ENCODE measurements around the gene CLIC1. TPM values are rescaled to one million over a fixed set of nuclear protein-coding genes. Genes with fewer than 3 reads are reported as not detected.
A peak's percentile ranks its signal among the peaks of the same experiment; 100 is the strongest.

The CLIC1 gene
- total RNA-seq, 2 experiments from 2014 or later = 314 to 413 TPM

GRCh38 chr6:31713465-31713864 lies 22.9 kb downstream of the CLIC1 start:
- H2AFZ ChIP-seq (ENCODE audit: low read length) = no peak overlapping the region
- intact Hi-C loops (cut with micrococcal nuclease; ENCODE audit: unreplicated experiment) = no loop called here
- no peak overlapping the region for H3K4me2 ChIP-seq (ENCODE audit: low read length)
- no peak for DNase-seq (ENCODE audit: low spot score)
- ChIA-PET POLR2A (interaction anchor here (1.0 kb wide), 1 partner anchor 14 kb away, joined by 3 read pairs; no protein-coding TSS in a partner anchor), CTCF (ENCODE audit: unreplicated experiment) (no interaction called here)
- H3K9me2 ChIP-seq (ENCODE audit: insufficient read depth, low read length) = no peaks in the 10 kb centered on the region
- no peaks in the 10 kb centered on the region for H3K9me3 ChIP-seq (ENCODE audit: low read length)
- no TSS peak for BruUV-seq (replicated peaks)
- peaks cover 10% of the 10 kb centered on the region for H3K4me1 ChIP-seq (ENCODE audit: insufficient read depth, low read length, poor library complexity, severe bottlenecking)
- no peaks in the 10 kb centered on the region for H4K20me1 ChIP-seq (ENCODE audit: insufficient read depth, low read length)
- H3K4me3 ChIP-seq (ENCODE audit: low read depth, low read length, poor library complexity, severe bottlenecking) = no peak overlapping the region
- no peaks in the 10 kb centered on the region for H3K36me3 ChIP-seq (ENCODE audit: insufficient read depth, low read length)
- H3K79me2 ChIP-seq (ENCODE audit: insufficient read depth, low read depth, low read length) = no peaks in the 10 kb centered on the region
- TF ChIP-seq CTCF (conservative IDR thresholded peaks at IDR 0.05; ENCODE audit: low read length) = no peak
- TF ChIP-seq EZH2phosphoT487 (IDR thresholded peaks at IDR 0.05; ENCODE audit: borderline replicate concordance, low read depth, low read length) = no peak
- no peak overlapping the region for H3K27ac ChIP-seq (ENCODE audit: low read depth, low read length, poor library complexity, severe bottlenecking)

- Histone ChIP-seq H3K4me1 (ENCODE audit: insufficient read depth, low read length, poor library complexity, severe bottlenecking) (peaks cover 10% of the 10 kb centered on the region), H3K9me2 (ENCODE audit: insufficient read depth, low read length) (no peaks in the 10 kb centered on the region), H3K4me3 (ENCODE audit: low read depth, low read length, poor library complexity, severe bottlenecking) (no peak overlapping the region), H2AFZ (ENCODE audit: low read length) (no peak overlapping the region), H3K27ac (ENCODE audit: low read depth, low read length, poor library complexity, severe bottlenecking) (no peak overlapping the region), H3K9me3 (ENCODE audit: low read length) (no peaks in the 10 kb centered on the region), H4K20me1 (ENCODE audit: insufficient read depth, low read length) (no peaks in the 10 kb centered on the region), H3K79me2 (ENCODE audit: insufficient read depth, low read depth, low read length) (no peaks in the 10 kb centered on the region), H3K4me2 (ENCODE audit: low read length) (no peak overlapping the region), H3K36me3 (ENCODE audit: insufficient read depth, low read length) (no peaks in the 10 kb centered on the region)
- DNase-seq (ENCODE audit: low spot score) = no peak
- intact Hi-C loops (cut with micrococcal nuclease; ENCODE audit: unreplicated experiment) = no loop called here
- TF ChIP-seq CTCF (conservative IDR thresholded peaks at IDR 0.05; ENCODE audit: low read length) (peak; percentile 30; the same call in 1 of the 2 replicates), EZH2phosphoT487 (IDR thresholded peaks at IDR 0.05; ENCODE audit: borderline replicate concordance, low read depth, low read length) (no peak)
- ChIA-PET POLR2A (no interaction called here), CTCF (ENCODE audit: unreplicated experiment) (interaction anchor here (1.0 kb wide), 1 partner anchor 46 kb away, joined by 3 read pairs; no protein-coding TSS in a partner anchor)
- no TSS peak for BruUV-seq (replicated peaks)
Measured at GRCh38 chr6:31712296-31712695, 24.0 kb downstream of the CLIC1 start.

GRCh38 chr6:31711233-31711632 lies 25.1 kb downstream of the CLIC1 start:
- Histone ChIP-seq H3K4me3 (ENCODE audit: low read depth, low read length, poor library complexity, severe bottlenecking) (no peak overlapping the region), H3K79me2 (ENCODE audit: insufficient read depth, low read depth, low read length) (no peaks in the 10 kb centered on the region), H3K4me1 (ENCODE audit: insufficient read depth, low read length, poor library complexity, severe bottlenecking) (peaks cover 10% of the 10 kb centered on the region), H3K9me2 (ENCODE audit: insufficient read depth, low read length) (no peaks in the 10 kb centered on the region), H3K27ac (ENCODE audit: low read depth, low read length, poor library complexity, severe bottlenecking) (no peak overlapping the region), H3K9me3 (ENCODE audit: low read length) (no peaks in the 10 kb centered on the region), H3K36me3 (ENCODE audit: insufficient read depth, low read length) (no peaks in the 10 kb centered on the region), H4K20me1 (ENCODE audit: insufficient read depth, low read length) (no peaks in the 10 kb centered on the region), H2AFZ (ENCODE audit: low read length) (no peak overlapping the region), H3K4me2 (ENCODE audit: low read length) (no peak overlapping the region)
- DNase-seq (ENCODE audit: low spot score) = no peak
- ChIA-PET CTCF (ENCODE audit: unreplicated experiment) (interaction anchor here (0.6 to 1.0 kb wide), 3 partner anchors 47 to 355 kb away, joined by 3 to 5 read pairs (median 3); no protein-coding TSS in a partner anchor), POLR2A (interaction anchor here (0.6 to 1.0 kb wide), 2 partner anchors 116 to 152 kb away, joined by 3 read pairs; partner anchors contain the start of gene HSPA1B)
- no TSS peak for BruUV-seq (replicated peaks)
- TF ChIP-seq EZH2phosphoT487 (IDR thresholded peaks at IDR 0.05; ENCODE audit: borderline replicate concordance, low read depth, low read length) (no peak), CTCF (conservative IDR thresholded peaks at IDR 0.05; ENCODE audit: low read length) (no peak)
- intact Hi-C loops (cut with micrococcal nuclease; ENCODE audit: unreplicated experiment) = no loop called here

Measured in OCI-LY7 (cell line).